AG04450 (cell line): ENCODE results near the gene ST8SIA1. TPM values are rescaled to one million over a fixed set of nuclear protein-coding genes. Genes with fewer than 3 reads are reported as not detected.

Experiments
- CTCF ChIA-PET: fragments of 300-600, 350-600 bp; formaldehyde crosslinking; extraction: SDS; loops from one replicate; lab custom pipeline; 2022; ENCODE audit warnings: antibody characterized with exemption, inconsistent platforms; lab: Charles Lee
- POLR2A ChIA-PET: fragments of 350-600 bp; formaldehyde crosslinking; extraction: SDS; loops from one replicate; lab custom pipeline; 2021; ENCODE audit warnings: antibody characterized with exemption, inconsistent platforms; lab: Yijun Ruan, JAX
- DNase-seq: peaks from one replicate; pipeline ENCODE4 v3.0.0-alpha.2; 2011; ENCODE audit warnings: low read depth, low spot score
- H3K27ac ChIP-seq: one replicate; pipeline ENCODE4 v1.5.1; 2012; ENCODE audit warnings: low read depth, low read length, control low read depth
- H3K27me3 ChIP-seq: one replicate; pipeline ENCODE4 v1.6.0; 2012; ENCODE audit warnings: low read length; ENCODE audit not compliant: control insufficient read depth, insufficient read depth
- H3K4me3 ChIP-seq: 2 replicates; pipeline ENCODE4 v1.5.1; 2011; ENCODE audit warnings: mild to moderate bottlenecking, low read depth, low read length, control low read depth
- H3K9me3 ChIP-seq: 2 replicates; pipeline ENCODE4 v1.5.1; 2012; ENCODE audit warnings: low read length; ENCODE audit not compliant: control insufficient read depth, insufficient read depth
- CTCF ChIP-seq: IDR thresholded peaks from 2 replicates; pipeline ENCODE4 v1.5.1; 2011; ENCODE audit warnings: low read depth, low read length, control low read depth, inconsistent platforms
- polyA plus RNA-seq: library from polyadenylated mRNA; depleted of rRNA; stranded (reverse); fragments of >200 nt; gene quantifications from 2 replicates; pipeline ENCODE4 v1.2.3, GENCODE V29; 2011

The ST8SIA1 gene
- polyA plus RNA-seq, 1 experiment: 0.26 TPM

GRCh38 chr12:22321638-22322037 lies 12.9 kb downstream of the ST8SIA1 start:
- H3K9me3 ChIP-seq: no peaks in the 10 kb centered on the region
- TF ChIP-seq CTCF: no peak
- no peak for DNase-seq
- H3K4me3 ChIP-seq: no peak overlapping the region
- no peak overlapping the region for H3K27ac ChIP-seq
- ChIA-PET CTCF (interaction anchor here (1.5 kb wide), 1 partner anchor 14 kb away, joined by 4 read pairs; no protein-coding TSS in a partner anchor), POLR2A (no interaction called here)
- H3K27me3 ChIP-seq: peaks cover 3% of the 10 kb centered on the region

GRCh38 chr12:22321018-22321605 lies 13.4 kb downstream of the ST8SIA1 start:
- H3K27me3 ChIP-seq: peaks cover 3% of the 10 kb centered on the region
- CTCF ChIA-PET: interaction anchor here (0.8 kb wide), 1 partner anchor 332 kb away, joined by 3 read pairs; no protein-coding TSS in a partner anchor
- no peak overlapping the region for H3K4me3 ChIP-seq
- DNase-seq: no peak
- no peak overlapping the region for H3K27ac ChIP-seq
- POLR2A ChIA-PET: no interaction called here
- TF ChIP-seq CTCF: no peak
- H3K9me3 ChIP-seq: no peaks in the 10 kb centered on the region

- no peak for DNase-seq
- POLR2A ChIA-PET: no interaction called here
- H3K4me3 ChIP-seq: no peak overlapping the region
- H3K9me3 ChIP-seq: no peaks in the 10 kb centered on the region
- no peak overlapping the region for H3K27ac ChIP-seq
- peaks cover 3% of the 10 kb centered on the region for H3K27me3 ChIP-seq
- TF ChIP-seq CTCF: no peak
- CTCF ChIA-PET: interaction anchor here (0.8 to 1.9 kb wide), 2 partner anchors 17 to 125 kb away, joined by 3 to 5 read pairs; no protein-coding TSS in a partner anchor
These were observed 16.3 kb downstream of the ST8SIA1 start for GRCh38 chr12:22318108-22318737.

- H3K4me3 ChIP-seq: no peak overlapping the region
- no peak for TF ChIP-seq CTCF
- DNase-seq: no peak
- H3K27ac ChIP-seq: no peak overlapping the region
- POLR2A ChIA-PET: no interaction called here
- H3K9me3 ChIP-seq: no peaks in the 10 kb centered on the region
- CTCF ChIA-PET: no interaction called here
- H3K27me3 ChIP-seq: peaks cover 3% of the 10 kb centered on the region
These were observed 20.6 kb downstream of the ST8SIA1 start for GRCh38 chr12:22313963-22314330.

GRCh38 chr12:22313286-22313962 lies 21.1 kb downstream of the ST8SIA1 start:
- Histone ChIP-seq H3K27ac (no peak overlapping the region), H3K4me3 (no peak overlapping the region), H3K27me3 (peaks cover 3% of the 10 kb centered on the region), H3K9me3 (no peaks in the 10 kb centered on the region)
- no peak for DNase-seq
- ChIA-PET POLR2A (no interaction called here), CTCF (no interaction called here)
- no peak for TF ChIP-seq CTCF
